ENCODE measurements around the gene FAM24B. TPM values are rescaled to one million over a fixed set of nuclear protein-coding genes. Genes with fewer than 3 reads are reported as not detected.

FAM24B gene
- polyA plus RNA-seq, 1 donor: 2.5 TPM

DNA sequence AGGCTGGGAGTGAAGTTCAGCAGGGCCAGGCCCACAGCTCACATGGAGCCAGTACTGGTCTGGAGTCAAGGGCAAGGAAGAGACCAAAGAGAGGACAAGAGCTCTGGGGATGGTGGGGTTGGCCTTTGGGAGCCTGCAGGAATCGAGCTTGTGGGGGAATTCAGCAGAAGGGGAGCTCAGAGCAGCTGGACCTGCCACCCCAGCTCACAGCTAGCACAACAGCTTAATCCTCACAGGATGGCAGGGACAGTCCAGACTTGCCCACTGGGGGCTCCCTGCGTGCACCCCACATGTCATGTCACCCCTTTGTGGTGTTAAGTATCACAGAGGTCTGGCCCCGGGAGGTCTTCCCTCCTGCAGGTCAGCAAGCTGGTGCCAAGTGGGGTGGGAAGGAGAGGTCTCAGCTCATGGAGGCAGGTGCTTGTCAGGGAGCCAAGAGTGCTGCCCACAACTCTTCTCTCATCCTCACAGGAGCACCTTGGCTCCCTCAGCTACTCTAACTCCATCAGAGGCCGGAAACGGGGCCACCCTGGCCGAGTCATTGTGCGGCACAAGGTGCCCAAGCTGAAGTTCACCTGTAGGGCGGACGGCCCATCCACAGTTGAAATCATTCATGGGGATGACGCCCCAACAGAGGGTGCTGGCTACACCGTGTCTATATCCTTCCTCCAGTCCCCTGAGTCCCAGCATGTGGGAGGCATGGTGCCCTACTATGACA is 56.2 kb downstream of the FAM24B start:
- no peak for DNase-seq

DNA sequence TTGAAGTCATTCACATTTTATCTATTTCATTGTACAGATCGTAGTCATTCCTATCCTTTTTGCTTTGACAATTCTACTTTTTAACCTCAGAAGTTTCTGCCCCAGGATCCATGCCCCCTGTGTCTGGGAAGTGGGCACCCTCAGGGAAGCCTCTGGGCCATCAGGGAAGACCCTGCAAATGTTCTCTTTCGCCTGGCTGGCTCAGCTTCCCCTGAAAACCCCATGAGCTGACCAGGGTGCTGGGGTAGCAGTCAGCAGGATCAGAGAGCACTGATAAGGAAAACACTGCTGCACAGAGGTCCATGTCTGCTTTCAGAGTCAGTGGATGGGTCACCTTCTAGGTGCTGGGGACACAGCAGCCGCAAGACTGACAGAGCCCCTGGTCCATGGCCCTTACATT is 57.6 kb downstream of the FAM24B start:
- DNase-seq: no peak

GRCh38 chr10:122815458-122815857 is 63.9 kb downstream of the FAM24B start:
- DNase-seq: no peak

GRCh38 chr10:122814493-122814892 is 64.9 kb downstream of the FAM24B start:
- DNase-seq: no peak

DNA sequence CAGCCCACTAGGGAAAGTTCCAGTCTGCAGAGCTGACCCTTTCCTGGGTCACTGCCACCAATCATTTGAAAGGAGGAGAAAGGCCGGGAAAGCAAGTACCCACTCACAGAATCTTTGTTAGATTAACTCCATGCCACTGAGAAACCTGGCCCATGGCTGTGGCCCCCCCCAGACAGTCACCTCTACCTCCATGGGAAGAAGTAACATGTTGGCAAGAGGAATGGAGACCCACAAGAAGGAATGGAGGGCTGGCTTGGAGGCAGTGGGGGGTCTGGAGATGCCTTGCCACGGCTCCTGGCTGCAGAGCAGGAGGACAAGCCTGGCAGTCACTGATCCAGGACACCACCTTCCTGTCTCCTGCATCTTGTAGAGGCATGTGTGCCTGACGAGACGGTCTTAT is 66.6 kb downstream of the FAM24B start:
- no peak for DNase-seq

DNA sequence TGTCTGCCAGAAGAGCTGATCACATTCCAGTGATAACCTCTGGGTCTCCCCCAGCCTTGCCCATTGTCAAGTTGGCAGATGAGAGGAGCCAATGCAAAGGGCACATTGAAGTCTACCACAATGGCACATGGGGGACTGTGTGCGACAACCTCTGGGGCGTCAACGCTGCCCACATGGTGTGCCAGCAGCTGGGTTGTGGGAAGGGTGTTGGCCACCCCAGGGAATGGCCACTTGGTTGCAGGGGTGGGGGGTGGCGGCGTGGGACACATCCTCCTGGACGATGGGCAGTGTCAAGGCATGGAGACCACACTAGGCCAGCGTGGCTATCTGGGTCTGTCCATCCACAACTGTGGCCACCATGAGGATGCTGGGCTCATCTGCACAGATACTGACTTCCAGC is 77.1 kb downstream of the FAM24B start:
- DNase-seq: no peak

Other genes starting within 250 kb of the FAM24B start
- not detected for gene C10orf120, start 179.7 kb downstream of the FAM24B start, polyA plus RNA-seq (ENCODE audit: insufficient read length)
- 1.0 TPM for gene CUZD1, start 33.7 kb downstream of the FAM24B start, polyA plus RNA-seq (ENCODE audit: insufficient read length)
- gene FAM24A, start 31.0 kb upstream of the FAM24B start, polyA plus RNA-seq (ENCODE audit: insufficient read length): not detected
- gene C10orf88, start 74.6 kb upstream of the FAM24B start, polyA plus RNA-seq (ENCODE audit: insufficient read length): 14.1 TPM
- gene PSTK, start 100.8 kb upstream of the FAM24B start, polyA plus RNA-seq (ENCODE audit: insufficient read length): 4.7 TPM
- gene IKZF5, start 129.2 kb upstream of the FAM24B start, polyA plus RNA-seq (ENCODE audit: insufficient read length): 15.2 TPM
- 12.5 TPM for gene ACADSB, start 129.4 kb upstream of the FAM24B start, polyA plus RNA-seq (ENCODE audit: insufficient read length)

Data from hindlimb muscle (tissue), 1 donor.